Sigmoid colon (tissue), 4 donors: ENCODE results near the gene SPAG6.

Source experiments
- CTCF ChIP-seq, 4 experiments: fragments of 450-650 bp in 3 of 4; fragments of 200-600 bp in 1 of 4; IDR thresholded peaks; one replicate each; pipeline ENCODE4 v1.5.1; 2016 to 2019; ENCODE audit warnings: antibody characterized with exemption in 4 of 4, mild to moderate bottlenecking in 3 of 4, moderate library complexity in 2 of 4
- EP300 ChIP-seq, 4 donors: sonication (generic); formaldehyde crosslinking; IDR thresholded peaks; one replicate each; pipeline ENCODE4 v1.6.1; 2017; ENCODE audit warnings: antibody characterized with exemption in 4 of 4

GRCh38 chr10:22315455-22316285, 29.6 kb upstream of the SPAG6 start:
- TF ChIP-seq CTCF (IDR thresholded peaks at IDR 0.05) (no peak), EP300 (IDR thresholded peaks at IDR 0.05) (no peak)
